NCI-H2227 treated with DMSO at 0.1 percent for 48 hours (cell line): ENCODE data around the gene KCNIP4.

Experiments
- DNase-seq: peaks from one replicate; lab custom pipeline; 2025; lab: John Stamatoyannopoulos, UW

Gene KCNIP4

DNA sequence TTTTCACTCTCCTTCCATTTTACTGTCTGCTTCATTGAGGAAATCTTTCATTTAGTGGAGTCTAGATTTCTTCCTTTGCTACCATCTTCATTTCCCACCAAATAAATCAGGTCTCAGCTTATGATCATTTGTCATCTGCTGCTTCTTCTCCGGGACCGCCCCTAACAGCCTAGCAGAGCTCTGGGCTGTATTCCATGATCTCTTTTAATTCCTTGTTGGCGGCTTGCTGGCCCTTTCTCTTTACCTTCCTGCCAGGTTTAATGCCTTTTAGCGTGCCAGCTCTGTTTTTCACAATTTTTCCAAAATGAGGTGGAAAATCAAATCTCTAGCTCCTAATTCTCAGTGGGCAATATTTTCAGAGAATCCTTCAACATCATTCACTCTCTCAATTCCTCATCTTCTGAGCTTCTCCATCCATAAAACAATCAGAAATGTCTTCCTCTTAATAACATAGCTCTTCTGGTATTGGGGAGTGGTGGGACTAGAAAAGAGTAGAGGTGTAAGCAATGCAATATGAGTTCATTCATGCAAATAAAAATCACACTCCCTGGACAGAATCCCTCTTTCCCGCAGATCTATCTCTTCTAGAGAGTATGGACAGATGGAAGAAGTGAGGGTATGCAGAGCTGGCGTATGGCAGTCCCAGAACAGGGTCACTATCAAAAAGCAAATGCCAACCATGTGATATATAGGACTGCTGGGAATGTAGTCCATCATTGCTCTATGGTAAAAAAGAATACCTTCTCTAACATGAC lies 491.3 kb downstream of the KCNIP4 start:
- no peak for DNase-seq

DNA sequence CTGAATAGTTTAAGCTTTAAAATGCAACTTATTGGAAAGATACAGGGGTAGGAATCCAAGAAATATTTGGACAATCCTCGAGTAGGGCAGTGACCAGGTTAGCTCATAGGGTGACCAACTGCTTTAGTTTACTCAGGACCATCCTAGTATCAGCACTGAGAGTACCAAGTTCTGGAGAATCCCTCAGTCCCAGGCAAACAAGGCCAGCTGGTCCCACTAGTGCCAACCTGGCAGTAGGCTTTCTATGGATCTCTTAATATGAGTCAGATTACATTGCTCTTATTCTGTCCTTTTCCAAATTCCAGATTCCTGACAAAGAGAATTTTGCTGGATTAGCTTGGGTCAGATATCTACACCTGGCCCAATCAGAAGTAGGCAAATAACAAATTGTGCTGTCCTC lies 493.7 kb downstream of the KCNIP4 start:
- DNase-seq: no peak

DNA sequence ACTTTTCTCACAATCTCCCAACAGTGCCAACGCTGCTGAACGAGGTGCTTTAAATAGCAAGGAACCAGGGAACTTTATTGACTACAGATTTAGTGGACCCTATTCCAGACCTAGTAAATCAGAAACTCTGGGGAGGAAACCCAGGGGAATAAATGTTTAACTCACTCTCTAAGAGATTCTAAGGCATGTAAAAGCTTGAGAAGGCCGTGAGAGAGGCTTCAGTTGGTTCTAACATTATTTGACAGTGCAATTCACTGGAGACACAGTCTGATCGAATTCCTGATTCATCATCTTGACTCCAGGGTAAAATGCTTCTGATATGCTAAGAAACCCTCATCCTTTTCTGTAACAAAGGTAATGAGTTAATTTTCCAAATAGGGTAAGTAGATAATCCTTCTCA lies 494.4 kb downstream of the KCNIP4 start:
- DNase-seq: no peak

DNA sequence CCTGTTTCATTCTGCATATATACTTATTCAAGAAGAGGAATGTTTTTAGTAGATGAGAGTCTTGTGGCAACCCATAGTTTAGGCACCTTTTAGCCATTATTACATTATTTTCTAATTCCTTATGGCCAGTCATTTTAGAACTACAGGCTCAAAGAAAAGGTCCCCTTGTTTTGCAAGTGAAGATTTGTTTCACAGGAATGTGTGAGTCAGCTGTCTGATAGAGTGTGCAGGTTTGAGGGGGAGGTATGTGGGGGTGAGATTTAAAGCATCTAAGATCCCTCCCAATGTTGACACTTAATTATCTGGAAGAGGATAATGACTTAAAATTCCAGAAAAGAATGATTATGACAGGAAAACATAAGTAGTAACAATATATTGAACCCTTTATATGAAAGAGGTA lies 495.6 kb downstream of the KCNIP4 start:
- no peak for DNase-seq

DNA sequence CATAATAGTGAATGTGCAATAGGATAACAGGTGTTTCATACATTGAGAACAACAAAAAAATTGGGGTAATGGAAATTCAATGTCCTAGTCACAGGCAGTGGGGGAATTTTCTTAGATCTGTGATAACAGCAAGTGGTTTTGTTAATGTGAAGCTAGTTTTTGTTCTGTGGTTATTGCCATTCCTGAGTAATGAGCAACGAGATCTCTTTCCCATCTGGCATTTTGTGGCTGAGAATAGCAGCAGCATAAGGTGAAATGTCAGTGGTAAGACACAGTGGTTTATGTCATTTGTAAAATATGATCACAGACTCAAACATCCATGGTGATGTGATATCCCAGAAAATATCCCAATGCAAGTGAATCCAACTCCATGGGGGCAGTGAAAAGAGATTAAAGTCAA lies 497.5 kb downstream of the KCNIP4 start:
- no peak for DNase-seq

DNA sequence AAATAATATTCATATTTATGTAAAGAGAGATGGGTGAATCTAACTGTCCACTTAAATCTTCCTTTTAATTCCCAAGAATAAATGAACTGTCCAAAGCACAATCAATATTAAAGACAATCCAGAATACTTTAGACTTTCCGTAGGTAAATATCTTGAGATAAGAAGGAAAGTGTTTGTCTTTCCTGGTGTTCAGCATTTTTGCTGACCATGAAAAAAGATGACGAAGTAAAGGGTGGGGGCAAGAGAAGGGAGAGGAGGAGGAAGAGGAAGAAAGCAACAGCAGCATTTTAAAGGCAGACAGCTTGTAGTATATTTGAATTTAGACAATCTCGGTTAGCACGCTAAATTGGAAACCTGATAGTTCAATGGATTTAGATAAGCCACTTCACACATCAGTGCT lies 498.2 kb downstream of the KCNIP4 start:
- DNase-seq: no peak

DNA sequence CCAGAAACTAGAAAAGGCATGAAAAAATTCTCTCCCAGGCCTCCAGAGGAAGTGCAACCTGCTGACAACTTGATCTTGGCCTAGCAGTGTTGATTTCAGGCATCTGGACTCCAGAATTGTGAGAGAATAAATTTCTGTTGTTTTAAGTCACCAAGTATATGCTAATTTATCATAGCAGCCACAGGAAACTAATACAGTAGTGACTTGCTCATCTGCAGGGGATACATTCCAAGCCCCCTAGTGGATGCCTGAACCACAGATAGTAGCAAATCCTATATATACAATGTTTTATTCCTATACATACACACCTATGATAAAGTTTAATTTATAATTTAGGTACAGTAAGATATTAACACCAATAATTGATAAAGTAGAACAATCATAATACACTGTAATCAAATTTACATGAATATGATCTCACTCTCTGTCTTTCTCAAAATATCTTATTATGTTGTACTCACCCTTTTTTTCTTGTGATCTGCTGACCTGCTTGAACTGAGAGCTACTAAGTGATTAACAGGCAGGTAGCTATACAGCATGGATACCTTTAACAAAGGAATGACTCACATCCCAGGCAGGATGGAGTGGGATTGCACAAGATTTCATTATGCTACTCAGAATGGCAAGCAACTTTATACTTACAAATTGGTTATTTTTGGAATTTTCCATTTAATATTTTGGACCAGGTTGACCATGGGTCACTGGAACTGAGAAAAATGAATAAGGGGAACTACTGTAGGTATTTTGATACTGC lies 501.1 kb downstream of the KCNIP4 start:
- DNase-seq: no peak

DNA sequence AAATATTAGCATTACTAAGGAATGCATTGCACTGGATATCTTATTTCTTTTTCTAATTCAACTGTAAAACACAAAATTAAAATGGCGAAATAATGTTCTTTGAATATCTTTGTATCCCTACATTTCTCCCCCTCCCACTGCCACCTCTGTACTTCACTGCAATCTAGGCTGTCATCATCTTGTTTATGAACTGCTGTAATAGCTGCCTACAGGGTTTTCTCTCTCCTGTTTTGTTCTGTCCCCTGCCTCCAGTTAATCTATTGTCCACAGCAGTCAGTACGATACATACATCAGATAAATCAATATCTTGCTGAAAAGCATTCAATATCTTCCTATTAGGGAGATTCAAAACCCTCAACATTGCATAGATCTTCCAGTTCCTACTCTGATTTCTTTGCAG lies 528.4 kb downstream of the KCNIP4 start:
- peak; percentile 5 for DNase-seq

DNA sequence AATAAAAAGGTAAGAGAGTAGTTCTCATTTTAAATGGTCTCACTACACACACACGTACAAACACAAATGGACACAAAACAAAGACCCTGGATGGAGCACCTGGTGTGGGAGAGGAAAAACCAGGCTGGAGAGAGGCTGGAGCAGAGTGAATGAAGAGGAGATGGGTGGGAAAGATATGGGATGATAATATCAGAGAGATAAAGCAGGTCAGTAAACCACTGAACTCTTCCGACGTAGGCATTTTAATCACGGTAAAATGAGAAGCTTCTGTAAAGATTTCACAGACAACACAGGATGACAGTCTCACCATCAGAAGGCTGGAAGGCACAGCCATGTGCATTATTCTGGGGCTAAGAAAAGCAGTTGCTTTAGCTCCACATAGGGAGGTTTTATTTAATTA lies 532.8 kb downstream of the KCNIP4 start:
- no peak for DNase-seq

DNA sequence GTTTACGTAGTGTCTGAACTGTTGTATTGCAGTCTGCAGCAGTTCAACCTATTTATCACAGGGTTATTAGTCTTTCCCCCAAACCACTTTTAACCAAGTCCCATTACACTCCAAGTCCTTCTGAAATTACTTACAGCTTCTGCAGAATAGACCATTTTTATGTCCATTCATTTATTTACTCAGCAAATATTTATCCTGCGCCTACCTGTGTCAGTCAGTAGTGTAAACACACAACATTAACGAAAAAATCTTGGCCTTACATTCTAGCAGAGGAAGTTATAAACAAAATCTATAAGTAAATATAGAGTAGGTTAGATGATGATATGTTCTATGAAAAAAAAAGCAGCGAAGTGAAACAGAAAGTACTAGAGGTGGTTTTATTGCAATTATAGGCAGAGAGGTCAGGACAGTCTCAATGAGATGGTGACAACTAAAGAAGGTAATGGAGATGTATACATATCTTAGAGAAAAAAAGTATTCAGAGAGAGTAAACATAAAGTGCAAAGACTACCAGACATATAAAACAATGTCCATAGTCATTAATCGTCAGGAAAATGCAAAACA lies 534.7 kb downstream of the KCNIP4 start:
- DNase-seq: peak; percentile 71

DNA sequence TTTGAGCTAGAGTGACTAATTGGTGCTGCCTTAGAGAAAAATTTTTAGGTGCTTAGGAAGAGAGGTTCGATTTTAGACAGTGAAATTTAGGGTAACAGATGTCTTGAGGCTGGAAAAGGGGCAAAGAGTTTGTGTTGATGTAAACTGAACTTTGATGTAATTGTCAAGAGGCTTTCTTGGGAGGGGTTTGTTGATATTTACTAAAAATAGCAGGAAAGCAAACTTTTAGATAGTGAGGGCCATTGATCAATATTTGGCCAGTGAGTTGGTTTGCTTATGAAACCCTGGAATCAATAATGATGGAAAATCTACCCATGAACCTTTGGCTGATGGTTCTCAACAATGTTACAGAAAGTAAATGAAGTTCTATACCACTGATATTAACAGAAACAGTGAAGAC lies 537.5 kb downstream of the KCNIP4 start:
- DNase-seq: no peak

DNA sequence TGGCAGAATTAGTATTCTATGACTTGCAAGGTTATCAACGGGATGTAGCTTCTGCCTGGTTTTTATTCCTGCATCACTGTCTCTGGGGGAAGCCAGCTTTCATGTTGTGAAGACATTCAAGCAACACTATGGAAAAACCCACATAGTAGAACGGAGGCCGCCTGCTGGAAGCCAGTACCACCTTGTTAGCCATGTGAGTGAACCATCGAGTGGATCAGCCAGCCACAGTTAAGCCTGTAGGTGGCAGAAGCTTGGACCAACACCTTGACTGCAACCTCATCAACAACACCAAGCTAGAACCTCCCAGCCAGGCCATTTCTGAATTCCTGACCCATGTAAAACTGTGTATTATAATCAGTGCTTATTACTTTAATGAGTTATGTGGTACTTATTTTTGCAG lies 538.2 kb downstream of the KCNIP4 start:
- DNase-seq: no peak

DNA sequence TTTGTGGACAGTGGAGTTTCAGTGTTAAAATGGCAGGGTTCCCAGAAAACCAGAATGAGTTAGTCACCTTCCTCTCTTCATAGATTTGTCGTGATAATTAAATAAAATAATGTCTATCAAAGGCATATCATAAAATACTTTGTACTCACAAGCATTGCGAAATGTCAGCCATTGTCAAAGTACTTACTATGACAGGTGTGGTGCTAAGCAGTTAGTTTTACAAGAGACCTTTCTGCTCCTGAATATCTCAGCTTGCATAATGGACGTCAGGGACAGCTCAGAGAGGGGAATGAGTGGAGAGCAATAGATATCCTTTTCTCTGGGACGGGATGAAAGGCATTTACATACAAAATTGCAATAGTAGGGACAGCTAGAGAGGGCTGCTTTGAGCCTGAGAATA lies 560.9 kb downstream of the KCNIP4 start:
- DNase-seq: no peak

DNA sequence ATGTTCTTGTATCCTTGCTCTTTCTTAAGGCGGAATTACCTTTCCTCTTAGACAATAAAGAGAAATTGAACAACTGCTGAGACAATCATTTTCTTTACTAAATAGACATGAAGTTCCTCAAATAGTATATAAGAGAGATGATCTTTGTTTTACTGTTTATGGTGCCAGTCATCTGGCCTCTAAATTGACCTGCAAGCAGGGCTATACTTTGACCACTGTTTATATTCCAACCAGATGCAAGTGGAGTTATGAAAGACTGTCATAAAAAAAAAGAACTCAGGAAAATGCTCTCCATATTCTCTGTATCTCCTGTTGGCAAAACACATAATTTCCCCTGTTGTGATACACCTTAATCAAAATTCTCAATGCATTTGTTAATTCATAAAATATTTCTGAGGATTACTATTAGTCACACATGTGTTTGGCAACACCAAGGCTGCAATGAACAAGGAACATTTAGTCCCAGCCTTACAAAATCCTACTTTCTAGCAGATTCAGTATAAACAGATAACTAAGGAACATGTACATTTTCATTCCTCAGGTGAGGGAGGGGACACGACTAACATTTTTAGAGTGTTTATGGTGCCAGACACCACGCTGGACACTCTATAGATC lies 562.3 kb downstream of the KCNIP4 start:
- DNase-seq: no peak

DNA sequence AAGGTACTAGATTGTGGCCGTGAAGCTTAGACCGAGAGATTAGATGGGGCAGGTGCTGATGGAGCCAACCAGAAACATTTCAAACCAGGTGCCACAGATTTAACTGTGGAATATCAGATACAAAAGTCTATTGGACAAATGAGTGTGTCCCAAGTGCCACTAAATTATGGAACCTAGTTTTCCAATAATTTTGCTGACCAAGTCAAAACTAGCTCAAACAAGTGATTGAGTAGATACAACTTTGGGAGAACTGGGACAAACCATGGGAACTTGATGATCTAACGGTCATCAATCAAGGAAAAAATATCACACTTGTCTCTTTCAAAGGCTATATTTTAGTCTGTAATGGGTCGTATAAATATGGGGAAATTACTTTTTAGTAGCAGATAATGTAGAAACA lies 562.9 kb downstream of the KCNIP4 start:
- no peak for DNase-seq

DNA sequence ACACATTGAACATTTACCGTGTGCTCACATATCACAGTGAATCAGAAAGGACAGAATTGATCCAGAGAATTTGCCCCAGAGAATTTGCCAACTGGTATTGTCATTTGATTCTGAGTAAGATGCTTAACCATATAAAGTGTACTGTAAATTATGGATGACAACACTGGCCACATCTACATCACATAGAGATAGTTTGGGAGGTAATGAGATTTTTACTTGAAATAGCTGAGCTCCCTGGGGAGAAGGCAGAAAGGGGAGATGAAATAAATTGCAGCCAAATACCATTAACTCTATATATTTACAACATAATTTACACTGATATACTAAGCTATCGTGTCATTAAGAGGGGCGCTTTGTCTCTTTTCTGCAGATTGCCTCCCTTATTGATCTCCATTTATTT lies 564.0 kb downstream of the KCNIP4 start:
- DNase-seq: no peak

DNA sequence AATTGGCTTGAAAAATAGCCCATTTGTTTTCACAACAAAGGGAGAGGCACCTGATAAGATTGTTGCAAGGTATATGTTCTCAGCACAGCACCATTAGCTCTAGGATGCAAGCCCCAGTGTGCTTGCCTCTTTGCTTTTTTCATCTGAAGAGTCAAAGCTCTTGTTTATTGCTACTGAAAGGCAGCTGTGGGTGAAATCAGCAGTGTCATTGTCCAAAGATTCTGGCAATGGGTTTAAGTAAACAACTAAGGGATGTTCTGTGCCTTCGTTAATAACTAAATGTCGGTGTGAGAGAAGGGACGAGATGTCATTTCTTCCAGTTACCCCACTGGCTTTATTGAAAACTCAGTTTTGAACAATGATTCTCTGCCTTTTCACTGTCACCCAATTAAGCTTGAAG lies 567.7 kb downstream of the KCNIP4 start:
- DNase-seq: no peak

DNA sequence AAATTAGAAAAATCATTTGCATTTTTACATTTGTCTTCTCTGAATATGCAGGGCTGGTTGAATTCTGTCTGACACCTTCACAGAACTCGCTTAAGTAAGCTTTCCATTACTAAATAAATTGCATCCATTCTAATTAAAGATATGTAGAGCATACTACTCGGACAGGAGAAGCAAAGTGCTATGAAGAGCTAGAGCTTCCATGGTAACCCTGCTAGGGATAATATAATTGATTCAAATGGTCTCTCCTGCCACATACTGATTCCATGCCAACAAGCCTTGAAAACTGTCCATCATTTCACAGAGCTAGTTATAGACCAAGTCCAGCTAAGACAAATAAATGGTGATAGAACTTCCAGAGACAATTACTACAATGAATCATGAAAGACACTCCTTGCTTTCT lies 571.5 kb downstream of the KCNIP4 start:
- DNase-seq: no peak

DNA sequence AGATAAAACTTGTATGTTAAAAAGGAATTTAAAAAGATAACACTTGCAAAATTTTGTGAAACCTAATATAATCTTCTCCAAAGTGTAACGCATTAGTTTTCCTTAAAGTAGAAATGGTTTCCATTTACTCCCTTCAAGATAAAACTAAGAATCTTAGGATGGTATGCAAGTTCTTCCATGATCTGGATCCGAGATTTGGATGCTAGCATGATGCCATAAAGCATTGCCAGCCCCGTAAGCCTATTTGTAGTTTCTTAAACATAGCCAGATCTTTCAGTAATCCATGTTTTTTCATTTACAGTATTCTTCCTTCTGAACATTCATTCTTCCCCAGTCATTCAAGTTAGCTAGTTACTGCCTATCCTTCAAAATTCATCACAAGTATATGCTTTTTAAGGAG lies 572.4 kb downstream of the KCNIP4 start:
- no peak for DNase-seq

DNA sequence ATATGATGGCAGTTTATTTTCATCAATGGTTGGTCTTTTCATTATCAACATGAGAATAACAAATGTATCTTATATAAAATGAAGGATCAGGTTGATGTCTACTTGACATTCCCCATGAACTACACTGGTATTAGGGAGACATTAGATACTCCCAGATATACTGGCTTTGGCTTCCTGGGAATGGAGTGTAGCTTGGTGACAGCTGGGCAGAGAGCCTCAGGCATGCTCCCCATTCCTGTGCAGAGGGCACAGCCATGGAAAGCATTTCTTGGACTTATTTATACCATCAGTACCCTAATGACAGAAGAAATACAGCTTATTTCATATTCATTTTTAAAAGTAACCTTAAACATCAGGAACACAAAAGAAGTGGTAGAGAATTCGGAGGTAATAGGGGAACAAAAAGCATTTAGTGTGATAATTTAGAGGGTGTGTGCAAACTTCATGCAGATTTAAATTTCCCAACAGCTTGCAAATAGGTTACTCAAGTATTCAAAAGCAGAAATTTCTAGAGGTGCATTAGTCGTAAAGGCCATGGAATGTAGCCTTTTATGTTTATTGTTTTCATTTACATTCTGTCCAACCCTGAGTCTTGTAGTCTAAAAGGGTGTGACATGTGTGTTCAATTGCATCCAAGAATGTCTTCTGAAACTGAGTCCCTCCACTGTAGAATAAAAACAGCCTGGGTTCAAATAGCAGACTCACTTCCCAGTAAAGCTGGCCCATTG lies 573.8 kb downstream of the KCNIP4 start:
- no peak for DNase-seq

DNA sequence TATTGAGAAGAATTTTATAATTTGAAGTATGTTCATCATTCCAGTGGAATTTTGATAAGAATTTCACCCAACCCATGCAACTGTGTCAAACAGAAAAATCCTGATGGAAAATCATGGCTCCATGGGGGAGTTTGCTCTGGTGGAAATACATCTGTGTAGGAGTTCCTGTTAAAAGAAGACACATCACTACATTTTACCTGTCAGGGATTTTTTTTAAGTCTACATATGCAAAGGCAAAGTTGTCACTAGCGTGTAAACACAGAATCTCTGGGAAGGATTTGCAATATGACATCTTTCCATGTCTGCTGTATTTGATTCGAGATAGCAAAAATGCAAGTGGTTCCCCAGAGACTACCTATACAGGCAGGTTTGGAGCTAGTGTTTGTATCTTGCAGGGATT lies 581.0 kb downstream of the KCNIP4 start:
- DNase-seq: no peak

DNA sequence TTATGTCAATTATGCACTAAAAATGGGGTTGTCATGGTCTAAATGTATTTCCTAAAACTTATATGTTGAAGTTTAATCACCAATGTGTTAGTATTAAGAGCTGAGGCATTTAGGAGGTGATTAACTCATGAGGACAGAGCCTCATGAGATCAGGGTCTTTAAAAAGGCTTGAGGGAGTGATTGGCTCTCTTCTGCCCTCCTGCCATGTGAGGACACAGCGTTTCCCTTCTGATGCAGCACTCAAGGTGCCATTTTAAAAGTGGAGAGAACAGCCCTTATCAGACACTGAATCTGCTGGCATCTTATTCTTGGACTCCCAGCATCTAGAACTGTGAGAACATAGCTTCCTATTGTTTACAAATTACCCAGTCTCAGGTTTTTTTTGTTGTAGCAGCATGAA lies 581.7 kb downstream of the KCNIP4 start:
- DNase-seq: no peak
